Measurements from ENCODE around the gene MRPL55. TPM values are rescaled to one million over a fixed set of nuclear protein-coding genes. Genes with fewer than 3 reads are reported as not detected.

MRPL55 gene
- total RNA-seq, 3 donors from 2014 or later (not counting 1 experiment from before 2014, with no cell fraction given): 50.0 to 70.6 (median 64.1) TPM

- Mint-ChIP-seq H3K9me3 (no peaks in the 10 kb centered on the region), H3K27ac (no peak overlapping the region), H3K4me1 (no peaks in the 10 kb centered on the region), H3K27me3 (ENCODE audit: low read depth in 2 of 2) (peaks cover 8 to 10% of the 10 kb centered on the region in 2 donors), H3K36me3 (no peaks in the 10 kb centered on the region), H3K4me3 (no peak overlapping the region)
- Histone ChIP-seq H3K36me3 (ENCODE audit: control insufficient read depth, insufficient read depth, low read length) (no peaks in the 10 kb centered on the region), H3K9me3 (ENCODE audit: control insufficient read depth, insufficient read depth, low read length) (no peaks in the 10 kb centered on the region), H3K27ac (ENCODE audit: low read length) (no peak overlapping the region), H3K4me3 (ENCODE audit: low read length) (no peak overlapping the region), H3K4me1 (ENCODE audit: control insufficient read depth, insufficient read depth, low read length) (no peaks in the 10 kb centered on the region), H3K27me3 (ENCODE audit: control insufficient read depth, insufficient read depth, low read length) (peaks cover 21% of the 10 kb centered on the region)
- intact Hi-C loops (cut with micrococcal nuclease): no loop called here
- ATAC-seq (no peak), DNase-seq (no peak)
- TF ChIP-seq, protein P1, sequence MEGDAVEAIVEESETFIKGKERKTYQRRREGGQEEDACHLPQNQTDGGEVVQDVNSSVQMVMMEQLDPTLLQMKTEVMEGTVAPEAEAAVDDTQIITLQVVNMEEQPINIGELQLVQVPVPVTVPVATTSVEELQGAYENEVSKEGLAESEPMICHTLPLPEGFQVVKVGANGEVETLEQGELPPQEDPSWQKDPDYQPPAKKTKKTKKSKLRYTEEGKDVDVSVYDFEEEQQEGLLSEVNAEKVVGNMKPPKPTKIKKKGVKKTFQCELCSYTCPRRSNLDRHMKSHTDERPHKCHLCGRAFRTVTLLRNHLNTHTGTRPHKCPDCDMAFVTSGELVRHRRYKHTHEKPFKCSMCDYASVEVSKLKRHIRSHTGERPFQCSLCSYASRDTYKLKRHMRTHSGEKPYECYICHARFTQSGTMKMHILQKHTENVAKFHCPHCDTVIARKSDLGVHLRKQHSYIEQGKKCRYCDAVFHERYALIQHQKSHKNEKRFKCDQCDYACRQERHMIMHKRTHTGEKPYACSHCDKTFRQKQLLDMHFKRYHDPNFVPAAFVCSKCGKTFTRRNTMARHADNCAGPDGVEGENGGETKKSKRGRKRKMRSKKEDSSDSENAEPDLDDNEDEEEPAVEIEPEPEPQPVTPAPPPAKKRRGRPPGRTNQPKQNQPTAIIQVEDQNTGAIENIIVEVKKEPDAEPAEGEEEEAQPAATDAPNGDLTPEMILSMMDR (IDR thresholded peaks at IDR 0.05): no peak
- WGBS (ENCODE audit: insufficient coverage): 74% methylated on average over 7 of the region's 7 CpGs
Observed at GRCh38 chr1:228068359-228068758, 40.7 kb downstream of the MRPL55 start.

DNA sequence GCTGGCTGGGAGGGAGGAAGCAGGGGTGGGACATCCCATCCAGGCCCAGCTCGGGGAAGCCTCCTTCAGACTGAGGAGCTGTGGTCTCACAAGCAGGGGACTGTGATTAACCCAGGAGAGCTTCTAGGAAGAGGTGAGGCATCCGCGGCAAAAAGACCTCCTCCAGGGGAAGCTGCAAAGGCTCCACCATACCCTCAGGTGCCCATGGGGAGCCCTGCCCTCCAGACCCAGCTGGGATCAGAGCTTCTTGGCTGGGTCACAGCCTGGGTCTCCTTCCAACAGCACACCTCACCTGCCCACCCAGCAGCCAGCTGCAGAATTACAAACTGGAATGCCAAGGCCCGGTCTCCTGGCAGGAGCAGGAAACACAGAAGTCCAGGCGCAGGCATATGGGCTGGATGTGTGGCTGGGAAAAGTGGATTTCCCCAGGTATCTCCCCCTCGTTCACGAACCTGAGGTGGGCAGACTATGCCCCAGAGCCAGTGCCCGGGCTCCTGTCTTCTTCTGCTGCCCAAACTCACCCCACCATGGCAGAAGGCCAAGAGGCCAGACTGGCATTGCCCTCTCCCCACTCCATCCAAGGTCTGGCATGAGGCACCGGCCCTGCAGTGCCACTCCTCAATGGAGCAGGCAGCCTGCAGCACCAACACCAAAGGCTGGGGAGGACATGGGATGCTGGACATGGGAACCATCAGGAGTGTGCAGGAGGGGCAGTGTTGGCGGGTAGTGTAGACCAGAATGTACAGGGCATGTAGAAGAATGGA, 42.0 kb downstream of the MRPL55 start:
- Histone ChIP-seq H3K4me1 (ENCODE audit: control insufficient read depth, insufficient read depth, low read length) (no peaks in the 10 kb centered on the region), H3K9me3 (ENCODE audit: control insufficient read depth, insufficient read depth, low read length) (no peaks in the 10 kb centered on the region), H3K4me3 (ENCODE audit: low read length) (no peak overlapping the region), H3K27me3 (ENCODE audit: control insufficient read depth, insufficient read depth, low read length) (peaks cover 24% of the 10 kb centered on the region), H3K36me3 (ENCODE audit: control insufficient read depth, insufficient read depth, low read length) (no peaks in the 10 kb centered on the region), H3K27ac (ENCODE audit: low read length) (no peak overlapping the region)
- DNase-seq: no peak
- no peak overlapping the region for H3K4me3 Mint-ChIP-seq
- WGBS (ENCODE audit: insufficient coverage): 63% methylated on average over 10 of the region's 10 CpGs
- H3K4me1 Mint-ChIP-seq: no peaks in the 10 kb centered on the region
- intact Hi-C loops (cut with micrococcal nuclease): no loop called here
- no peaks in the 10 kb centered on the region for H3K36me3 Mint-ChIP-seq
- H3K27me3 Mint-ChIP-seq (ENCODE audit: low read depth in 2 of 2): peaks cover 8 to 14% of the 10 kb centered on the region in 2 donors
- no peak overlapping the region for H3K27ac Mint-ChIP-seq
- TF ChIP-seq, protein P1 (IDR thresholded peaks at IDR 0.05): no peak
- no peaks in the 10 kb centered on the region for H3K9me3 Mint-ChIP-seq
- ATAC-seq: no peak

DNA sequence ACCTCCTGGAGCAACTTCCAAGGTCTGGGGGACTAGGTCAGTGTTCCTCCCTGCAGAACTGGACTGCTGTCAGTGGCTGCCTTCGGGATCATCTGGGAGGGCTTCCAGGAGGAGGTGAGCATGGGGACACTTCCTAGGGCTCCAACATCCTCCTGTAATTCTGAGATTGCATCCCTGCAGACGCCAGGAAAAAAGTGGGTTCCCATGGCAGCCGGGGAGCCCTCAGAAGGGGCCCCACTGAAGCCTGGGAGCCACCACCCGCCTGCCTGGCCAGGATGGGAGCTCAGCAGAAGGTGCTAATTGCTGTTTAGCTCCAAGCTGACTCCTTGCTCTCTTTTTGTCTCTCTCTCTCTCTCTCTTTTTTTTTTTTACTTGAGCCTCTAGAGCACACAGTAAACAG, 42.7 kb downstream of the MRPL55 start:
- DNase-seq: no peak
- intact Hi-C loops (cut with micrococcal nuclease): no loop called here
- 35% methylated on average over 4 of the region's 4 CpGs for WGBS (ENCODE audit: insufficient coverage)

More for the DNA sequence above, 42.7 kb downstream of the MRPL55 start:
- Histone ChIP-seq H3K27me3 (ENCODE audit: control insufficient read depth, insufficient read depth, low read length) (peaks cover 30% of the 10 kb centered on the region), H3K27ac (ENCODE audit: low read length) (no peak overlapping the region), H3K36me3 (ENCODE audit: control insufficient read depth, insufficient read depth, low read length) (no peaks in the 10 kb centered on the region), H3K4me1 (ENCODE audit: control insufficient read depth, insufficient read depth, low read length) (no peaks in the 10 kb centered on the region), H3K4me3 (ENCODE audit: low read length) (no peak overlapping the region), H3K9me3 (ENCODE audit: control insufficient read depth, insufficient read depth, low read length) (no peaks in the 10 kb centered on the region)
- no peak overlapping the region for H3K27ac Mint-ChIP-seq
- peaks cover 9 to 14% of the 10 kb centered on the region in 2 donors for H3K27me3 Mint-ChIP-seq (ENCODE audit: low read depth in 2 of 2)
- no peak for ATAC-seq
- no peaks in the 10 kb centered on the region for H3K36me3 Mint-ChIP-seq
- no peaks in the 10 kb centered on the region for H3K4me1 Mint-ChIP-seq
- no peaks in the 10 kb centered on the region for H3K9me3 Mint-ChIP-seq
- TF ChIP-seq, protein P1 (IDR thresholded peaks at IDR 0.05): no peak
- no peak overlapping the region for H3K4me3 Mint-ChIP-seq

Measured in natural killer cell (primary cell).